Nephron (organoid): Measurements from ENCODE around the gene ELK4.

Source experiments
- H3K27ac Mint-ChIP-seq, 3 experiments: 2 replicates each; pipeline ENCODE4 v1.8.0; 2020; ENCODE audit warnings: mixed read lengths in 3 of 3, mild to moderate bottlenecking in 2 of 3, moderate library complexity in 1 of 3
- H3K27me3 Mint-ChIP-seq: 2 replicates; pipeline ENCODE4 v1.8.0; 2021; ENCODE audit warnings: low read depth, mild to moderate bottlenecking, moderate library complexity, mixed read lengths
- H3K36me3 Mint-ChIP-seq: 2 replicates; pipeline ENCODE4 v1.8.0; 2020; ENCODE audit warnings: low read depth, mixed read lengths
- H3K4me1 Mint-ChIP-seq: 2 replicates; pipeline ENCODE4 v1.8.0; 2020; ENCODE audit warnings: mixed read lengths
- H3K4me3 Mint-ChIP-seq, 3 experiments: 2 replicates each; pipeline ENCODE4 v1.8.0; 2020; ENCODE audit warnings: mild to moderate bottlenecking in 3 of 3, mixed read lengths in 3 of 3, moderate library complexity in 2 of 3
- H3K9me3 Mint-ChIP-seq: 2 replicates; pipeline ENCODE4 v1.8.0; 2020; ENCODE audit warnings: mixed read lengths
- TF ChIP-seq, protein P1 (sequence below), 3 experiments: fragments of 200-600 bp; sonication (generic); IDR thresholded peaks; one replicate each; pipeline ENCODE4 v1.5.0; 2021; ENCODE audit warnings: antibody characterized with exemption in 3 of 3; ENCODE audit not compliant: unreplicated experiment in 3 of 3

Gene ELK4

GRCh38 chr1:205612104-205612503, 19.7 kb downstream of the ELK4 start:
- peaks cover 72% of the 10 kb centered on the region for H3K36me3 Mint-ChIP-seq
- peaks cover 6% of the 10 kb centered on the region for H3K4me1 Mint-ChIP-seq
- TF ChIP-seq, protein P1, sequence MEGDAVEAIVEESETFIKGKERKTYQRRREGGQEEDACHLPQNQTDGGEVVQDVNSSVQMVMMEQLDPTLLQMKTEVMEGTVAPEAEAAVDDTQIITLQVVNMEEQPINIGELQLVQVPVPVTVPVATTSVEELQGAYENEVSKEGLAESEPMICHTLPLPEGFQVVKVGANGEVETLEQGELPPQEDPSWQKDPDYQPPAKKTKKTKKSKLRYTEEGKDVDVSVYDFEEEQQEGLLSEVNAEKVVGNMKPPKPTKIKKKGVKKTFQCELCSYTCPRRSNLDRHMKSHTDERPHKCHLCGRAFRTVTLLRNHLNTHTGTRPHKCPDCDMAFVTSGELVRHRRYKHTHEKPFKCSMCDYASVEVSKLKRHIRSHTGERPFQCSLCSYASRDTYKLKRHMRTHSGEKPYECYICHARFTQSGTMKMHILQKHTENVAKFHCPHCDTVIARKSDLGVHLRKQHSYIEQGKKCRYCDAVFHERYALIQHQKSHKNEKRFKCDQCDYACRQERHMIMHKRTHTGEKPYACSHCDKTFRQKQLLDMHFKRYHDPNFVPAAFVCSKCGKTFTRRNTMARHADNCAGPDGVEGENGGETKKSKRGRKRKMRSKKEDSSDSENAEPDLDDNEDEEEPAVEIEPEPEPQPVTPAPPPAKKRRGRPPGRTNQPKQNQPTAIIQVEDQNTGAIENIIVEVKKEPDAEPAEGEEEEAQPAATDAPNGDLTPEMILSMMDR (IDR thresholded peaks at IDR 0.05; ENCODE audit: unreplicated experiment in 3 of 3) = no peak
- H3K4me3 Mint-ChIP-seq = no peak overlapping the region
- no peak overlapping the region for H3K27ac Mint-ChIP-seq
- H3K27me3 Mint-ChIP-seq = no peaks in the 10 kb centered on the region
- H3K9me3 Mint-ChIP-seq = no peaks in the 10 kb centered on the region

DNA sequence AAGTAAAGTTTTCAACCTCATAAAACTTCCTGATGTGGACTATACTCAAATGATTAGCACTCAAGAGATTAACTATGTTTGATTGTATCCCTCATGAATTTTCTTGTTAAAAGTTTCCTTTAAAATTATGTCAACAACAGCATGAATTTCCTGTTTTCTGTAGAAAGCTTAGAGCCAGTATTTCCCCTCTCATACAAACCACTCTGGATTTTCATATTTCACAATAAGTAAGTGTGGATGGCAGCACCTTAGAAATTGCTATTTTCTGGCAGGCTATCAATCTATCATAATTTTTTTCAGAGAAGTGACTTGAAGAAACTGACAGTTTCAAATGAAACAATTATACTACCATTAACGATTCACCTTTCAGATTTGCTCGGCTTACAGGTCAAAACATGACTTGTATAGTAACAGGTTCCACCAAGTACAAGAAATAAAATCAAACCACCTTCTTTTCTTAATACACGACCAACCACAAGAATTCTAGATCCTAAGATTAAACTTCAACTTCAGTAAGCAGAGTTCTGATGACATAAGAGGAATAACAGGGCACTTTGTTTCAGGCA, 20.8 kb downstream of the ELK4 start:
- H3K4me3 Mint-ChIP-seq = no peak overlapping the region
- H3K27ac Mint-ChIP-seq = peak overlapping the region; percentile 57 to 77 (median 66)
- no peaks in the 10 kb centered on the region for H3K9me3 Mint-ChIP-seq
- H3K36me3 Mint-ChIP-seq = peaks cover 67% of the 10 kb centered on the region
- H3K4me1 Mint-ChIP-seq = peaks cover 6% of the 10 kb centered on the region
- TF ChIP-seq, protein P1 (IDR thresholded peaks at IDR 0.05; ENCODE audit: unreplicated experiment in 3 of 3) = no peak
- no peaks in the 10 kb centered on the region for H3K27me3 Mint-ChIP-seq

- H3K9me3 Mint-ChIP-seq = no peaks in the 10 kb centered on the region
- peaks cover 6% of the 10 kb centered on the region for H3K4me1 Mint-ChIP-seq
- H3K36me3 Mint-ChIP-seq = peaks cover 59% of the 10 kb centered on the region
- H3K27ac Mint-ChIP-seq = peak overlapping the region in 1 of 3 experiments; percentile 57
- H3K4me3 Mint-ChIP-seq = no peak overlapping the region
- TF ChIP-seq, protein P1 (IDR thresholded peaks at IDR 0.05; ENCODE audit: unreplicated experiment in 3 of 3) = no peak
- no peaks in the 10 kb centered on the region for H3K27me3 Mint-ChIP-seq
These were observed 21.8 kb downstream of the ELK4 start for GRCh38 chr1:205610036-205610435.

GRCh38 chr1:205604825-205605505, 26.8 kb downstream of the ELK4 start:
- Mint-ChIP-seq H3K36me3 (peaks cover 43% of the 10 kb centered on the region), H3K4me3 (no peak overlapping the region), H3K27me3 (no peaks in the 10 kb centered on the region), H3K27ac (no peak overlapping the region), H3K9me3 (no peaks in the 10 kb centered on the region), H3K4me1 (peaks cover 14% of the 10 kb centered on the region)
- TF ChIP-seq, protein P1 (IDR thresholded peaks at IDR 0.05; ENCODE audit: unreplicated experiment in 3 of 3) = no peak

DNA sequence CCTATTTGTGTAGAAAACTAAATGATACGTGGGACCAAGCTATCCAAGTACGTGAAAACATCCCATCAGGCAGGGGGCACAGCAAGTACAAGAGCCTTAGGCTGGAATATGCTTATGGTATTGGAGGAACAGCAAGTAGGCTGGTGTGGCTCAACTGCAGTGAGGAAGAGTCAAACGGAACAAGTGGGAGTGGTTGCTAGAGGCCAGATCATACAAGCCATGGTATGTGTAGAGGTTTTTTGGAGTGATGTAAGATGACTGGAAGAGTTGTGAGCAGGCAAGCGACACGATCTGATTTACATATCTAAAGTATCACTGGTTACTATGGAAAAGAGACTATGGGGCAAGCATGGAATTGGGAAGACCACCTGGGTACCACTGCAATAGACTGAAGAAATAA, 27.8 kb downstream of the ELK4 start:
- Mint-ChIP-seq H3K4me1 (peaks cover 23% of the 10 kb centered on the region), H3K27ac (no peak overlapping the region), H3K4me3 (no peak overlapping the region), H3K9me3 (no peaks in the 10 kb centered on the region), H3K27me3 (no peaks in the 10 kb centered on the region), H3K36me3 (peaks cover 43% of the 10 kb centered on the region)
- TF ChIP-seq, protein P1 (IDR thresholded peaks at IDR 0.05; ENCODE audit: unreplicated experiment in 3 of 3) = no peak

- no peaks in the 10 kb centered on the region for H3K9me3 Mint-ChIP-seq
- H3K36me3 Mint-ChIP-seq = peaks cover 42% of the 10 kb centered on the region
- no peaks in the 10 kb centered on the region for H3K27me3 Mint-ChIP-seq
- no peak overlapping the region for H3K4me3 Mint-ChIP-seq
- TF ChIP-seq, protein P1 (IDR thresholded peaks at IDR 0.05; ENCODE audit: unreplicated experiment in 3 of 3) = no peak
- peak overlapping the region; percentile 81 to 100 (median 95) for H3K27ac Mint-ChIP-seq
- H3K4me1 Mint-ChIP-seq = peaks cover 42% of the 10 kb centered on the region
These were observed 30.6 kb downstream of the ELK4 start for GRCh38 chr1:205601205-205601604.
